H9 (cell line): ENCODE measurements around the gene ROPN1L. TPM values are rescaled to one million over a fixed set of nuclear protein-coding genes. Genes with fewer than 3 reads are reported as not detected.

Source experiments
- DNase-seq: peaks from one replicate; pipeline ENCODE4 v3.0.0-alpha.2; 2017
- H2AFZ ChIP-seq: one replicate; pipeline ENCODE4 v1.6.1; 2013; ENCODE audit warnings: mild to moderate bottlenecking, low read length, control low read depth, moderate library complexity
- H2AK5ac ChIP-seq: 2 replicates; pipeline ENCODE4 v1.6.1; 2013; ENCODE audit warnings: low read length, control low read depth, mixed read lengths; ENCODE audit not compliant: insufficient read length
- H2BK120ac ChIP-seq: one replicate; pipeline ENCODE4 v1.6.1; 2013; ENCODE audit warnings: low read depth, mild to moderate bottlenecking, low read length, control low read depth, inconsistent platforms; ENCODE audit not compliant: poor library complexity, severe bottlenecking
- H2BK12ac ChIP-seq: 2 replicates; pipeline ENCODE4 v1.6.1; 2013; ENCODE audit warnings: low read length, control low read depth, mixed read lengths, low read depth; ENCODE audit not compliant: insufficient read length
- H2BK15ac ChIP-seq: 2 replicates; pipeline ENCODE4 v1.6.1; 2013; ENCODE audit warnings: low read depth, low read length, control low read depth
- H2BK20ac ChIP-seq: one replicate; pipeline ENCODE4 v1.6.1; 2013; ENCODE audit warnings: low read depth, mild to moderate bottlenecking, low read length, control low read depth, inconsistent platforms; ENCODE audit not compliant: poor library complexity, severe bottlenecking
- H2BK5ac ChIP-seq: 2 replicates; pipeline ENCODE4 v1.6.1; 2013; ENCODE audit warnings: low read length, control low read depth, mixed read lengths; ENCODE audit not compliant: insufficient read length
- H3K14ac ChIP-seq: 2 replicates; pipeline ENCODE4 v1.6.1; 2013; ENCODE audit warnings: low read length, control low read depth; ENCODE audit not compliant: insufficient read depth
- H3K18ac ChIP-seq: 2 replicates; pipeline ENCODE4 v1.6.1; 2013; ENCODE audit warnings: low read depth, mild to moderate bottlenecking, mixed read lengths, low read length, control low read depth; ENCODE audit not compliant: insufficient read length
- H3K23ac ChIP-seq: 2 replicates; pipeline ENCODE4 v1.6.1; 2013; ENCODE audit warnings: low read length, control low read depth, mixed read lengths, low read depth; ENCODE audit not compliant: insufficient read length
- H3K23me2 ChIP-seq: 2 replicates; pipeline ENCODE4 v1.6.1; 2013; ENCODE audit warnings: low read depth, mild to moderate bottlenecking, mixed read lengths, low read length, control low read depth; ENCODE audit not compliant: insufficient read length, poor library complexity, severe bottlenecking
- H3K27ac ChIP-seq: 2 replicates; pipeline ENCODE4 v1.5.1; 2013; ENCODE audit warnings: low read length, control low read depth, mixed read lengths, low read depth; ENCODE audit not compliant: insufficient read length
- H3K27me3 ChIP-seq: 2 replicates; pipeline ENCODE4 v1.6.1; 2013; ENCODE audit warnings: low read length, control low read depth, inconsistent platforms; ENCODE audit not compliant: insufficient read depth
- H3K4ac ChIP-seq: 2 replicates; pipeline ENCODE4 v1.6.1; 2013; ENCODE audit warnings: low read depth, mild to moderate bottlenecking, control low read depth, inconsistent platforms, low read length, moderate library complexity
- H3K4me1 ChIP-seq: 2 replicates; pipeline ENCODE4 v1.6.1; 2013; ENCODE audit warnings: low read length, control low read depth, inconsistent platforms; ENCODE audit not compliant: insufficient read depth
- H3K4me2 ChIP-seq: 2 replicates; pipeline ENCODE4 v1.6.1; 2013; ENCODE audit warnings: low read length, control low read depth, mixed read lengths; ENCODE audit not compliant: insufficient read length, insufficient read depth
- H3K56ac ChIP-seq: 2 replicates; pipeline ENCODE4 v1.6.1; 2013; ENCODE audit warnings: low read depth, mild to moderate bottlenecking, mixed read lengths, low read length, control low read depth; ENCODE audit not compliant: insufficient read length
- H3K79me1 ChIP-seq: 2 replicates; pipeline ENCODE4 v1.6.1; 2013; ENCODE audit warnings: low read depth, mild to moderate bottlenecking, moderate library complexity, low read length, control low read depth, inconsistent platforms; ENCODE audit not compliant: insufficient read depth, poor library complexity, severe bottlenecking
- H3K79me2 ChIP-seq: 2 replicates; pipeline ENCODE4 v1.6.1; 2013; ENCODE audit warnings: low read length, control low read depth, inconsistent platforms; ENCODE audit not compliant: insufficient read depth
- H3K9ac ChIP-seq: 2 replicates; pipeline ENCODE4 v1.6.1; 2013; ENCODE audit warnings: low read length, control low read depth, mixed read lengths; ENCODE audit not compliant: insufficient read length; ENCODE audit errors: extremely low read depth
- H3K9me3 ChIP-seq: one replicate; pipeline ENCODE4 v1.6.1; 2013; ENCODE audit warnings: low read depth, low read length, inconsistent platforms; ENCODE audit not compliant: control insufficient read depth
- H3T11ph ChIP-seq: one replicate; pipeline ENCODE4 v1.6.1; 2013; ENCODE audit warnings: mild to moderate bottlenecking, low read length, control low read depth, inconsistent platforms
- H4K20me1 ChIP-seq: one replicate; pipeline ENCODE4 v1.6.1; 2013; ENCODE audit not compliant: control insufficient read depth, insufficient read length, insufficient read depth
- H4K5ac ChIP-seq: 2 replicates; pipeline ENCODE4 v1.6.1; 2013; ENCODE audit warnings: low read depth, mild to moderate bottlenecking, mixed read lengths, low read length, control low read depth; ENCODE audit not compliant: insufficient read length
- H4K8ac ChIP-seq: replicated peaks from 2 replicates; pipeline ENCODE4 v1.6.1; 2013; ENCODE audit warnings: low read length, control low read depth, mixed read lengths, low read depth; ENCODE audit not compliant: insufficient read length
- H4K91ac ChIP-seq: 2 replicates; pipeline ENCODE4 v1.6.1; 2013; ENCODE audit warnings: low read depth, mild to moderate bottlenecking, moderate library complexity, mixed read lengths, low read length, control low read depth; ENCODE audit not compliant: insufficient read length
- H3K27ac Mint-ChIP-seq, 3 experiments: 2 replicates in 2 of 3; 3 replicates in 1 of 3; pipeline ENCODE4 v1.8.0; 2020 to 2021; ENCODE audit warnings: mixed read lengths in 3 of 3, mild to moderate bottlenecking in 1 of 3, moderate library complexity in 1 of 3
- H3K27me3 Mint-ChIP-seq: 2 replicates; pipeline ENCODE4 v1.8.0; 2021; ENCODE audit warnings: low read depth, mild to moderate bottlenecking, moderate library complexity, mixed read lengths
- H3K36me3 Mint-ChIP-seq, 3 experiments: 2 replicates in 2 of 3; 3 replicates in 1 of 3; pipeline ENCODE4 v1.8.0; 2020 to 2021; ENCODE audit warnings: low read depth in 3 of 3, mixed read lengths in 3 of 3; ENCODE audit not compliant: insufficient read depth in 1 of 3
- H3K4me1 Mint-ChIP-seq, 2 experiments: 2 replicates each; pipeline ENCODE4 v1.8.0; 2020; ENCODE audit warnings: mixed read lengths in 2 of 2
- H3K4me3 Mint-ChIP-seq, 2 experiments: 2 replicates in 1 of 2; 3 replicates in 1 of 2; pipeline ENCODE4 v1.8.0; 2020 to 2021; ENCODE audit warnings: mild to moderate bottlenecking in 2 of 2, mixed read lengths in 2 of 2, moderate library complexity in 1 of 2
- H3K9me3 Mint-ChIP-seq, 2 experiments: 2 replicates in 1 of 2; 3 replicates in 1 of 2; pipeline ENCODE4 v1.8.0; 2020; ENCODE audit warnings: mild to moderate bottlenecking in 2 of 2, mixed read lengths in 2 of 2, moderate library complexity in 1 of 2
- WGBS: extraction: QIAGEN DNeasy Blood & Tissue Kit; methylation state at CpG from one replicate; pipeline ENCODE4 v1.1.7; 2013; ENCODE audit warnings: missing lambda C conversion rate, low lambda C conversion rate, mixed read lengths; ENCODE audit not compliant: insufficient read length; ENCODE audit errors: extremely low coverage; 5-methylcytosine and 5-hydroxymethylcytosine counted together
- total RNA-seq: library from RNA; stranded (reverse); gene quantifications from 2 replicates; pipeline ENCODE4 v1.2.1, GENCODE V29; 2021
- TF ChIP-seq, protein P1 (sequence below): fragments of 200-600 bp; sonication (generic); conservative IDR thresholded peaks from 3 replicates; pipeline ENCODE4 v1.8.0; 2021; ENCODE audit warnings: antibody characterized with exemption, mild to moderate bottlenecking

ROPN1L gene
- total RNA-seq, 1 experiment from 2014 or later: 0.37 TPM

DNA sequence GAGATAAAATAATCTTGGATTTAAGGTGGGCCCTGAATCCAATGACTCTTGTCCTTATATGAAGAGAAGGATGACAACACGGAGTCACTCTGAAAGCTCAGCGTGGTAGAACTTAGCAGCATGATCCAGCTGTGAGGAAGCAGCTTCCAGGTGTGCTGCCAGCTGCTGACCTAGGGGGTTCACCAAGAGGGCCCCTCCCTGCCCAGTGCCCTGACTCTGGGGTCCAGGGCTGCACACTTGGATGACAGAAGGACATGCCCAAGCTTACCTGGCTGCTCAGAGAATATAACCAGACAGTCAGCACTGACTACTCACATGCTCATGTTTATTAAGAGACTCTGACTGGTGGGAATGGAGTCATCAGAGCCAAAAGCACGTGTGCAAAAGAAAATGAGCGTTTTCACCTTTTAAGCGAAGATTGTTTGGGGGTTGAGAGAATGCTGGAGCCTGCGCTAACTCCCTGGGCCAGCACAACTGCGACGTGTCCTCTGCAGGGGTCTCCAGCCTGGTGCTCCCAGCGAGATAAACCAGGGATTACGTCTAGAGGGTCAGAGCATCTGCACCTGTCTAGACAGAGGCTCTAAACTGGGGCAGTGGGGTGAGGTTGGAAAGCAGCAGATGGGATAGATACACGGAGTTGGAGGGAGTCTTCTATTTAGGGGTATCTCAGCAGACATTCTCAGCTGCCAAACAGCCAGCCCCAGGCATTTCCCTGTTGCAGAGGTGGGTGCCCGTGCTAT, 41.3 kb downstream of the ROPN1L start:
- Histone ChIP-seq H3K9ac (no peak overlapping the region), H4K8ac (no peak overlapping the region), H3K56ac (no peak overlapping the region), H4K5ac (no peak overlapping the region), H3K4me1 (no peaks in the 10 kb centered on the region; the same call in 1 of the 2 replicates), H2AK5ac (no peak overlapping the region), H3K18ac (no peak overlapping the region), H3K79me1 (no peaks in the 10 kb centered on the region), H3K23me2 (no peaks in the 10 kb centered on the region), H2AFZ (no peak overlapping the region), H3K79me2 (no peaks in the 10 kb centered on the region), H2BK5ac (no peak overlapping the region), H3K9me3 (no peaks in the 10 kb centered on the region), H2BK12ac (no peak overlapping the region), H4K20me1 (no peaks in the 10 kb centered on the region), H3K23ac (no peak overlapping the region), H4K91ac (no peak overlapping the region), H2BK120ac (no peak overlapping the region), H3K4me2 (no peak overlapping the region), H2BK15ac (no peak overlapping the region), H3T11ph (no peak overlapping the region), H3K27ac (no peak overlapping the region), H2BK20ac (no peak overlapping the region), H3K27me3 (no peaks in the 10 kb centered on the region), H3K14ac (no peak overlapping the region), H3K4ac (no peak overlapping the region)
- H3K4me1 Mint-ChIP-seq: peaks cover 39 to 50% of the 10 kb centered on the region in 2 experiments
- TF ChIP-seq, protein P1, sequence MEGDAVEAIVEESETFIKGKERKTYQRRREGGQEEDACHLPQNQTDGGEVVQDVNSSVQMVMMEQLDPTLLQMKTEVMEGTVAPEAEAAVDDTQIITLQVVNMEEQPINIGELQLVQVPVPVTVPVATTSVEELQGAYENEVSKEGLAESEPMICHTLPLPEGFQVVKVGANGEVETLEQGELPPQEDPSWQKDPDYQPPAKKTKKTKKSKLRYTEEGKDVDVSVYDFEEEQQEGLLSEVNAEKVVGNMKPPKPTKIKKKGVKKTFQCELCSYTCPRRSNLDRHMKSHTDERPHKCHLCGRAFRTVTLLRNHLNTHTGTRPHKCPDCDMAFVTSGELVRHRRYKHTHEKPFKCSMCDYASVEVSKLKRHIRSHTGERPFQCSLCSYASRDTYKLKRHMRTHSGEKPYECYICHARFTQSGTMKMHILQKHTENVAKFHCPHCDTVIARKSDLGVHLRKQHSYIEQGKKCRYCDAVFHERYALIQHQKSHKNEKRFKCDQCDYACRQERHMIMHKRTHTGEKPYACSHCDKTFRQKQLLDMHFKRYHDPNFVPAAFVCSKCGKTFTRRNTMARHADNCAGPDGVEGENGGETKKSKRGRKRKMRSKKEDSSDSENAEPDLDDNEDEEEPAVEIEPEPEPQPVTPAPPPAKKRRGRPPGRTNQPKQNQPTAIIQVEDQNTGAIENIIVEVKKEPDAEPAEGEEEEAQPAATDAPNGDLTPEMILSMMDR: no peak
- H3K27ac Mint-ChIP-seq: no peak overlapping the region; a peak in 1 of 7 replicates
- no peak for DNase-seq
- no CpG with 5 or more reads among the region's 12 CpGs for WGBS
- H3K4me3 Mint-ChIP-seq: no peak overlapping the region
- H3K36me3 Mint-ChIP-seq: no peaks in the 10 kb centered on the region; a peak in 1 of 7 replicates
- peaks cover 30% of the 10 kb centered on the region for H3K27me3 Mint-ChIP-seq
- H3K9me3 Mint-ChIP-seq: no peaks in the 10 kb centered on the region; a peak in 1 of 5 replicates
